ENCODE results near the gene ANO1. TPM values are rescaled to one million over a fixed set of nuclear protein-coding genes. Genes with fewer than 3 reads are reported as not detected.

ANO1 gene
- total and polyA plus RNA-seq, 4 donors = 7.8 to 64.8 (median 32.2) TPM

DNA sequence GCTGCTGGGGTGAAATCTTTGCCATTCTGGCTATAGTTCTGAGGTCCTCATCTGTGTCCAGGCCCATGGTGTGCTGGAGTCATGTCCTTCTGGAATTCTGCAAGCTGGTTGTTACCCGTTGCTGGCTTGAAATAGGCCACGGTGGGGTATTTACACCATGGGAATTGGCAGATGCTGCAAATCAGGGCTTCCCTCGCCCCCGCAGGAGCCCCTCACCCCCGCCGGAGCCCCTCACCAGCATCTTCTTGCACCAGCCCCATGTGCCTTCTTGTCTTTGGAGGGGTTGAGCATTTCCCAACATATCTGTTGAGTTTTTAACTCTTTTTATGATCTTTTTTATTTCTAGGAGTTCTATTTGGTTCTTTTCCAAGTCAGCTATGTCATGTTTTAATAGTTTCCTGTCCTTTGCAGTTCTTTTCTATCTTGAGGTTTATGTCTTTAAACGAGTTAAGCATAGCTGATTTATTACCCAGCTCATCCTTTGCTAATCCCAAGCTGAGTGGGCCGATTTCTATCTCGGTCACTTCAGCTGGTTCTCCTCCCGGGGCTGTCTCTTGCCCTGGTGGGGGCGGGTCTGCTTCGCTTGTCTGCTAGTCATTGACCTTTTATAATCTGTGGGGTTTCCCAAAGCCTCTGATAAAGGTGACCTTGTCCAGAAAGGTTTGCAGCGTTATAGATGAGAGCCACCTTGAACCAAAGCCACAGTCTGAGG, 17.6 kb downstream of the ANO1 start:
- TF ChIP-seq RAD21 (IDR thresholded peaks at IDR 0.05) = no peak
- TF ChIP-seq, protein P1, sequence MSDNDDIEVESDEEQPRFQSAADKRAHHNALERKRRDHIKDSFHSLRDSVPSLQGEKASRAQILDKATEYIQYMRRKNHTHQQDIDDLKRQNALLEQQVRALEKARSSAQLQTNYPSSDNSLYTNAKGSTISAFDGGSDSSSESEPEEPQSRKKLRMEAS (IDR thresholded peaks at IDR 0.05) = no peak
- TF ChIP-seq CTCF (IDR thresholded peaks at IDR 0.05; ENCODE audit: low read depth, low read length, missing input control) = no peak
- no peak for TF ChIP-seq EGR1 (IDR thresholded peaks at IDR 0.05; ENCODE audit: low read depth in 2 of 2)
- TF ChIP-seq, protein P2, sequence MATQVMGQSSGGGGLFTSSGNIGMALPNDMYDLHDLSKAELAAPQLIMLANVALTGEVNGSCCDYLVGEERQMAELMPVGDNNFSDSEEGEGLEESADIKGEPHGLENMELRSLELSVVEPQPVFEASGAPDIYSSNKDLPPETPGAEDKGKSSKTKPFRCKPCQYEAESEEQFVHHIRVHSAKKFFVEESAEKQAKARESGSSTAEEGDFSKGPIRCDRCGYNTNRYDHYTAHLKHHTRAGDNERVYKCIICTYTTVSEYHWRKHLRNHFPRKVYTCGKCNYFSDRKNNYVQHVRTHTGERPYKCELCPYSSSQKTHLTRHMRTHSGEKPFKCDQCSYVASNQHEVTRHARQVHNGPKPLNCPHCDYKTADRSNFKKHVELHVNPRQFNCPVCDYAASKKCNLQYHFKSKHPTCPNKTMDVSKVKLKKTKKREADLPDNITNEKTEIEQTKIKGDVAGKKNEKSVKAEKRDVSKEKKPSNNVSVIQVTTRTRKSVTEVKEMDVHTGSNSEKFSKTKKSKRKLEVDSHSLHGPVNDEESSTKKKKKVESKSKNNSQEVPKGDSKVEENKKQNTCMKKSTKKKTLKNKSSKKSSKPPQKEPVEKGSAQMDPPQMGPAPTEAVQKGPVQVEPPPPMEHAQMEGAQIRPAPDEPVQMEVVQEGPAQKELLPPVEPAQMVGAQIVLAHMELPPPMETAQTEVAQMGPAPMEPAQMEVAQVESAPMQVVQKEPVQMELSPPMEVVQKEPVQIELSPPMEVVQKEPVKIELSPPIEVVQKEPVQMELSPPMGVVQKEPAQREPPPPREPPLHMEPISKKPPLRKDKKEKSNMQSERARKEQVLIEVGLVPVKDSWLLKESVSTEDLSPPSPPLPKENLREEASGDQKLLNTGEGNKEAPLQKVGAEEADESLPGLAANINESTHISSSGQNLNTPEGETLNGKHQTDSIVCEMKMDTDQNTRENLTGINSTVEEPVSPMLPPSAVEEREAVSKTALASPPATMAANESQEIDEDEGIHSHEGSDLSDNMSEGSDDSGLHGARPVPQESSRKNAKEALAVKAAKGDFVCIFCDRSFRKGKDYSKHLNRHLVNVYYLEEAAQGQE (IDR thresholded peaks at IDR 0.05) = no peak
- no peak for TF ChIP-seq JUND (IDR thresholded peaks at IDR 0.05)
- no peak for TF ChIP-seq GABPA (IDR thresholded peaks at IDR 0.05 in 1 of 2, conservative IDR thresholded peaks at IDR 0.05 in 1 of 2)
- TF ChIP-seq TAF1 (conservative IDR thresholded peaks at IDR 0.05) = no peak
- TF ChIP-seq FOXA1 (IDR thresholded peaks at IDR 0.05) = no peak
- no peak for TF ChIP-seq HNF4G (IDR thresholded peaks at IDR 0.05)
- TF ChIP-seq YY1 (IDR thresholded peaks at IDR 0.05) = no peak
- TF ChIP-seq FOXA2 (IDR thresholded peaks at IDR 0.05) = no peak
- TF ChIP-seq, protein P3, sequence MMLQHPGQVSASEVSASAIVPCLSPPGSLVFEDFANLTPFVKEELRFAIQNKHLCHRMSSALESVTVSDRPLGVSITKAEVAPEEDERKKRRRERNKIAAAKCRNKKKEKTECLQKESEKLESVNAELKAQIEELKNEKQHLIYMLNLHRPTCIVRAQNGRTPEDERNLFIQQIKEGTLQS (IDR thresholded peaks at IDR 0.05) = no peak
- TF ChIP-seq ZBTB33 (IDR thresholded peaks at IDR 0.05) = no peak
- no peak for TF ChIP-seq RXRA (IDR thresholded peaks at IDR 0.05)
- no peak for TF ChIP-seq NR2F2 (IDR thresholded peaks at IDR 0.05)
- peaks cover 0 to 2% (median 0%) of the 10 kb centered on the region in 4 donors for H3K4me1 ChIP-seq (ENCODE audit: control insufficient read depth in 4 of 4, insufficient read depth in 4 of 4, low read length in 3 of 4)
- no peak overlapping the region for H3K27ac ChIP-seq (ENCODE audit: low read depth in 1 of 2, low read length in 2 of 2)
- H3K27me3 ChIP-seq (ENCODE audit: control insufficient read depth in 4 of 4, insufficient read depth in 4 of 4, low read length in 3 of 4) = no peaks in the 10 kb centered on the region
- peaks cover 0 to 22% (median 3%) of the 10 kb centered on the region in 4 donors for H3K36me3 ChIP-seq (ENCODE audit: control insufficient read depth in 4 of 4, insufficient read depth in 3 of 4, low read depth in 1 of 4, low read length in 3 of 4)
- H3K9ac ChIP-seq (ENCODE audit: low read depth in 1 of 2, low read length in 2 of 2) = no peak overlapping the region
- no peak overlapping the region for H3K4me3 ChIP-seq (ENCODE audit: low read depth in 1 of 3, low read length in 3 of 3)
- no peaks in the 10 kb centered on the region for H3K9me3 ChIP-seq (ENCODE audit: control insufficient read depth in 4 of 4, low read length in 3 of 4)
- 71% methylated on average over 13 of the region's 13 CpGs for WGBS
- DNase-seq (ENCODE audit: low spot score) = no peak

All from liver (tissue), 9 donors.